ENCODE measurements around the gene NFS1.

The NFS1 gene

DNA sequence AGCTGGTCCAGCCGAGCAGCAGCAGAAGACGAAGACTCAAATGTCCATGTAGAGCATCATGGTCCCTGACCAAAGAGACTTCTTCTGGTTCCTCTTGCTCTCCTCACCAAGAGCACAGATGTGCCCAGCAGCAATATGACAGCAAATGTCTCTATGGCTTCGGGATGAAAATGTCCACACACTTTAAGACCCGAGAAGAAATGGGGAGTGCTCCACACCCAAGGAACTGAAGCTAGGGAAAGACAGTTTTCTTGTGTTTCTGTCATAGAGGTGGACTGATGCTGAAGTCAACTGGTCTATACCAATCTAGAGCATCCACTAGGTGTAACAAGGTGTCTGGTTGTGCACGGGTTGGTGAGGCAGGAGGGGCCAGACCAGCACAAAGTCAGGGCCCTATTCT is 29.9 kb downstream of the NFS1 start:
- DNase-seq, result no peak

DNA sequence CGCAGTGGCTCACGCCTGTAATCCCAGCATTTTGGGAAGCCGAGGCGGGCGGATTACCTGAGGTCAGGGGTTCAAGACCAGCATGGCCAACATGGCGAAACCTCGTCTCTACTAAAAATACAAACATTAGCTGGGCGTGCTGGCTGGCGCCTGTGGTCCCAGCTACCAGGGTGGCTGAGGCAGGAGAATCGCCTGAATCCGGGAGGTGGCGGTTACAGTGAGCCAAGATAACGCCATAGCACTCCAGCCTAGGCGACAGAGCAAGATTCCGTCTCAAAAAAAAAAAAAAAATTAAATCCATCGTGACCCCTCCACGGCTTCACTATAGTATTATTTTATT is 33.2 kb downstream of the NFS1 start:
- no peak for DNase-seq

DNA sequence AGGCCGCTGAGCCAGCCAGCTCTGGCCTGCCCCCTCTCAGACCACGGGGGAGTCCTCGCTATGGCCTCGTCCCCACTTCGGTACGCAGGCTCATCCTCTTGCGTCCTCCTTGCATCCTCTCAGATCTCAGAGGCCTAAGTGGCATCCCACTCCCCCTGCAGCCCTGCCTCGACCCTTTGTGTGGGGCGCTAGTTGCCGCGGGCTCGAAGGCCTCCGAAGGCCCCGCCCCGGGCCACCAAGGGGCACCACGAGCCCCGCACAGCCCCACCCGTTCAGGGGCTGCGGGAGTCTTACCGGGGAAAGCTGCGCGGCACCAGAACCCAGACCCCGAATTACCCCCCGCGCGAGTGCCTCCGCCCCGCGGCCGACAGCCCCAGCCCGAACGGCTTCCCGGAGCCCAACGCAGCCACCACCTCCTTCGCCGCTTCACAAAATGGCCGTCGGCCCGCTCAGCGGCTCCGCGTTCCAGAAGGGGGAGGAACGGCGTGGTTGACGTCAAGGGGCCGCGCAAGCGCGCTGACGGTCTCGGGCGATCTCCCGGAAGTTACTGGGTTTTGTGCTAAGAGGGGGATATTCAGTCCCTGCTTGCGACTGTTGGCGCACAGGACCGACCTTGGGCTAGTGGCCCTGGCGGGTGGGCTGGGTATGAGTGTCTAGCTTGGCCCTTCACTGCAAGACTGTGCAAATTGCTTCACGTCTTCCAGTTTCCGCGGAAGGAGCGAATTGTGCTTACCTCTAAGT is 34.5 kb downstream of the NFS1 start, which contains the start of the genes CPNE1 and RBM12:
Gene CPNE1 (minus strand): TSS at position 435 of the 741 bp plus-strand sequence. CDS start 31,977 bp downstream, outside the sequence.
Gene RBM12 (minus strand): TSS at position 435 of the 741 bp plus-strand sequence. CDS start 9,578 bp downstream, outside the sequence.
- DNase-seq, result peak; percentile 94

DNA sequence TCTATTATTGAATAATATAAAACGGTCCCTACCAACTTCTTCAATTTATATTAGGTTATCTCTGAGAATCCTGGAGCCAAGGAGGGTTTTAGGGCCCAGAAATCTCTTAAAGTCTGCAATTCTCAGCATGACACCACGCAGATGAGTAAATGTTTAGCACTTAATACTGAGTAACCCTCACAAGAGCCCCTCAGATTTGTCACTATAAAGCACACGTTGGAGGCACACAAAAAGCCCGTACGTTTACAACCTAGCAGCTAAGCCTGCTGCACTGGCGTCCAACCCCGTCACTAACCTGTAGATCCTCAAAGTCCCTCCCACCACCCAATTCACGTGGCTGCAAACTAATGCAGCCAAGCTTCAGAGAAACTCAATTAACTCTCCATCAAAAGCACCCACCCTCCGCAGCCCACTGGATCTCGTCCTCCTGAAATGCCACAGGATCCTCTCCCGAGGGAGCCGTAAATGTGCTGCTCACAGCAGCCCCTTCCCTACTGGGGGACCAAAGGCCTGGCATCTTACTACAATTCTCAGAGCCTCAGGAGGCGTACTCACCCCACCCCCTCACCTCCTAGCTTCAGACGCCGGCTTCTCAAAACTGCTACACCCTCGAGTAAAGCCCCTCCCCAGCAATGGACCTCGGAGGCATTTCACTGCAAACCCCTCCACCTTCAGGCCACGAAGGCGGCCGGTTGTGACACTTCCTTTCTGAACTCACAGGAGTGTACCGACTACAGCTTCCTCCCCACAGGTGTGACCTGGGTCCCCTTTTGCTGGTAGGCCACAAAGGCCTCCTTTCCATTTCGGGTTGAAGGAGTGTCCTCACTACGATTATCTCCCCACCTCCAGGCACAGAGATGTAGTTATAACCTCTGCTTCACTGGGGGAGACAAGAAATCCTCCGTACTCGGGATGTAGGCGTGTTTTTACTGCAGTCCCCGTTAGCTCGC is 35.4 kb downstream of the NFS1 start:
- peak; percentile 65 for DNase-seq

DNA sequence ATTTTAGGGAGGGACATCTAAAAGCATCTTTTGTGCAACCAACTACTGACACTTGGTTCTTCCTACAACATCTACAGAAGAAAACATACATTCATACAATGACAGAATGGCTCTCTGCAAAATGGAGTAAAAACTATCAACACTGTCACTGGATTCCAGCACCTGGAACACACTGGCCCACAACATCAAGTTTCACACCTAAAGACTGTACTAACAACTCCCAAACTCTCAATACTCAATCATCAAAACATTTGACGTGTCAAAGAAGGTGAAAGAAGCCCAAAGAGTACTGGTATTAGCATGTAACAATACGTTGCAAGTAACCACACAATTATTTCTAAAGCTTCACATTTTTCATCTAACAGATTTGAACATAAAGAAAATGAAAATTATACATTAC is 36.6 kb downstream of the NFS1 start:
- peak; percentile 19 for DNase-seq

DNA sequence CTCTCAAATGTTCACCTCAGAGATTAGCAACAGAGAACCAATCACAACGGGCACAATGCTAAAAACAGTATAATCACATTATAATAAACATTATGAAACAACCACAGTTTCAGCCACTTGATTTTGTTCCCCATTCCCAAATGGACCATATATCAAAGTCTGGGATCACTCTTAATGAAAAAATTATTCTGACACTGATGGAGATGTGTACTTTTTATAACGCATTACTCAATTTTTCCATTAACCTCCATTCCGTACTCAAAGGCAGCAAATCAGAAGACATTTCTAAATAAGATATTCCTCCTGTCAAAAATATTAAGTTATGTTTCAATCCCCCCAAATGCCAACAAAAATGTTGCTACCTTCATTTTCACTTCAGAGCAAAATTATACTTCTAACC is 37.2 kb downstream of the NFS1 start:
- DNase-seq, result no peak

DNA sequence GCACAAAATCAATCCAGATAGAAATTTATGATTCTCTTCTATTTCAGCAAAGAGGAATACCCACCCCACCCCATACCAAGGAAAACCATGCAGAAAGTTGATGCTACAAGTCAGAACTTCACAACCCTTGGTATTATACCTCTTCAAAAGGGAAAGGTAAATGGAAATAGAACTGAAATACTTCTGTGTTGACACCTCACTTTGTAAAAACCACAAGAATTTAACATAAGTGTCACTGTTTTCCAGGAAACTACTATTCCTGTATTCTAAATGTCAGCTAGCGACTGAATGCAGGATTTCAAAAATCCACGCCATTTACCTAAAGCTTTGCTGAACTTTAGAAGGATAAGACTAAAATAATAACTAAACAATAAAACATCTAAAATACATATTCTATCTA is 38.1 kb downstream of the NFS1 start:
- no peak for DNase-seq

DNA sequence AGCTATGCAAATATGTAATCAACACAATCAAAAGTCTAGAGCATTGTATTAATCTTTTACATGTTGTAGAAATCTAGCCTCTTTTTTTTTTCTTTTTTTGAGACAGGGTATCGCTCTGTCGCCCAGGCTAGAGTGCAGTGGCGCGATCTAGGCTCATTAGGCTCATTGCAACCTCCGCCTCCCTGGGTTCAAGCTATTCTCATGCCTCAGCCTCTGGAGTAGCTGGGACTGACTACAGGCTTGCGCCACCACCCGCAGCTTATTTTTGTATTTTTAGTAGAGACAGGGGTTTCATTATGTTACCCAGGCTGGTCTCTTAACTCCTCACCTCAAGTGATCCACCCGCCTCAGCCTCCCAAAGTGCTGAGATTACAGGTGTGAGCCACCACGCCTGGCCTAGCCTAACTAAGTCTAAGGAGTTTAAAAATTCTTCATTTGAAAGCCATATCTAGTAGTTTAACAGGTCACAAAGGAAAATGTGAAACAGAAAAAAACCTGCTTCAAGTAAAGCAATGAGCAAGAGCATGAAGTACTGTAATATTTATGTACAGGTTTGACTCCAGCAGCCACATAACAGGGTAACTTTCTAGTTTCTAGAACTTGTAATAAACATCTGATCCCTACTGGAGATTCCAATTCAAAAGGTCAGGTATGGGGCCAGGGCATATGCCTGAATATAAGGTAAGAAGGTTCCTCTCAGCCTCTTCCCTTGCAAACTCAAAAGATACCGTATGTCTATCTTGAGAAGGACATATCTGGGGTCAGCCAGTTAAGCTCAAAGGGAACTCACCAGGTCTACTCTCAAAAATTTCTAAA is 38.8 kb downstream of the NFS1 start:
- DNase-seq, result peak; percentile 52

DNA sequence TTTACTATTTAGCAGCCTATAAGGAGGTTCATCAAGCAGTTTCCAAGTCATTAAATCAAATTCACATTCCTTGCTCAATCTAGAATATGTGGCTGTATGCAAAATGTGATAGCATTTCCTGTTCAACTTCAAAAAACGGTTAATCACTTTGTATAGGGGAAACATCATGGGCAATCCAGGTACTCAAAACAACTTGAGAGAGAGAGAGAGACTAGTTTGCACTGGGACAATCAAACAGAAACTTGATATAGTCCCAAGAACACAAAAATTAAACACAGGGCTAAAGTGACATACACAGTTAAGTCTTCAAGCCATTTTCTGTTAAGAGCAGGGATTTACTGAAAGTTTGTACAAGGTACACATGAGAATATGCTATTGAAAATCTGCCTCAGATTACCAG is 41.9 kb downstream of the NFS1 start:
- DNase-seq, result no peak

DNA sequence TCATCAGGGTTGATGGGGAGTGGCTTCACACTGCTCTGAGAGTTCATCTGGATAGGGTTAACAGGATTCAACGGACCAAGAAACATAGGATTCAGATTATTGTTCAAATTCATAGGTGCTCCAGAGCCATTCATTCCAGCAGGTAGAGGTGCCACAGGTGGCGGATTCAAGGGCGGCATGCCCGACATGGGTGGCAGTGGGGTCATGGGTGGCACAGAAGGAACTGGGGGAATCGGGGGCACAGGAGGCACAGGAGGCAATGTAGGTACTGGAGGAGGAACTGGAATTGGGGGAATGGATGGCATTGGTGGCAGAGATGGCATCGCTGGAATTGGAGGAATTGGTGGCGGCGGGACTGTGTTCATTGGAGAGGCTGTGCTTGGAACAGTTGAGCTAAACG is 44.7 kb downstream of the NFS1 start:
- DNase-seq, result no peak

DNA sequence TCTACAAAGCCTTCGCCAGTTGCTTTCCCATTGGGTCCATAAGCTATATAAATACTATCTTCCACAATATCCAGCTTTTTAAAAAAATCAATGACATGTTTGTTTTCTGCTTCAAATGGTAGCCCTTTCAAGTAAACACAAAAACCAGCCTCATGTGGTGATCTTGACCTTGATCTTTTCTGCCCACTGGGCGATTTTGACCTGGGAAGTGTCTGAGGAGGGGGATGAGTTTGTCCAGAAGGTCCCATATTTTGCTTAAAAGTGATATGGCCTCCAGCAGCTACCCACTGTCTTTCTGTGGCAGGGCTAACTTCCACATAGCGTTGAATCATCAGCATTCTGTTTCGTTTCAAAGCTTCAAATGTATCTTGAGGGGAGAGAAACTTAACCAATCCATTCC is 45.3 kb downstream of the NFS1 start:
- no peak for DNase-seq

DNA sequence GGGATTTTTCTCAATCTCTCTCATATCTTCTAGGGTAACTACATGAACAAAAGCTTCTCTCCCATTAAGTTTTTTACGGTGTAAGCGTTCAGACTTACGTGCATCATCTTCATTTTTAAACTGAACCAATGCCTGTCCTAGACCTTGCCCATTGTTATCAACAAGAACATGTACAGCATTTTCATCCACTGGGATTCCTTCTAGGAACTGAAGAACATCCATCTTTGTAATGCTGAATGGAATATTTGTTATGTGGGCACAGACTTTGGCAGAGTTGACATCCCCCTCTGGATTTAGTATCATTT is 45.8 kb downstream of the NFS1 start:
- no peak for DNase-seq

DNA sequence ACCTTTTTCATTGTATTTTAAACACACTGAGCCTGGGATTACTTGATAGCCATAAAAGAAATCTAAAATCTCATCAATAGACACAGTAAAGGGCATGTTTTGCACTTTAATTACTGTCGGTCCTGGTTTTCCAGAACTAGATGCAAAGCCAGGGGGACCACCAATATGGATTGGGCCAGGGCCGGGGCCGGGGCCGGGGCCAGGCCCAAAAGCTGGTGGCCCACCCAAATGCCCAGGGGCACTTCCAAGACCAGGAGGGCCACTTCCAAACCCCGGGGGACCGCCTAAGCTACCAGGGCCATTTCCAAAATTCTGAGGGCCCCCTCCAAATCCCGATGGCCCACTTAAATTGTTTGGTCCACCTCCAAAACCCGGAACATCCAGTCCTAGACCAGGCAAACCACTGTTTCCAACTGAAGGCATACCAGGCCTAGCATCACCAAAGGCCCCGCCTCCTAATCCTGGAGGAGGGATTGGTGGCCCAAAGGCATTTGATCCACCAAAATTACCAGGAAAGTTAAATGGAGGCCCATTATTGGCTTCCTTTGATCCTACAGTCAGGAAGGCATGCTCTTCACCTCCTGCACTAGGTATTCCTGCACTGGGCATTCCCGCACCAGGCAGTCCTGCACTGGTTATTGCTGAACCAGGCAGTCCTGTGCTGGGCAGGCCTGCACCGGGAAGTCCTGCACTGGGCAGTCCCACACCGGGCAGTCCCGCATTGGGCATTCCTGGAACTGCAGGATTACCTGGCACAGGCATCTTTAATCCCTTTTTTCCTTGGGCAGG is 46.3 kb downstream of the NFS1 start:
- no peak for DNase-seq

DNA sequence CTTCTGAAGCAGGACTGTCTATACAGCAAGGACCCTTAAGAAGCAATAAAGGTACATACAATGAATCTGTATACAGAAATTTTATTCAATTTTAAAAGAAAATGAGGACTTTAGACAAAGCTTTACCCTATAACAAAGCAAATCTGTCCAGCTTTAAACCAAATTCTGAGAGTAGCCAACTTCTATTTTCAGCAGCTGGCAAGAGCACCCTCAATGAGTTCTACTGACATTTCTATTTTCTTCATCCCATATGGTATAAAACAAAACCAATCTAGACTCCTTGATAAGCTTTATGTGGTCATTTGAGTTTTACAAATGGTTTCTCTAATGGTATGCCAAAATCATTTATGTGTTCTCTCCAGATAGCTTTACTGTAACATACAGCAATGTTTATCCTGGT is 47.2 kb downstream of the NFS1 start:
- DNase-seq, result no peak

DNA sequence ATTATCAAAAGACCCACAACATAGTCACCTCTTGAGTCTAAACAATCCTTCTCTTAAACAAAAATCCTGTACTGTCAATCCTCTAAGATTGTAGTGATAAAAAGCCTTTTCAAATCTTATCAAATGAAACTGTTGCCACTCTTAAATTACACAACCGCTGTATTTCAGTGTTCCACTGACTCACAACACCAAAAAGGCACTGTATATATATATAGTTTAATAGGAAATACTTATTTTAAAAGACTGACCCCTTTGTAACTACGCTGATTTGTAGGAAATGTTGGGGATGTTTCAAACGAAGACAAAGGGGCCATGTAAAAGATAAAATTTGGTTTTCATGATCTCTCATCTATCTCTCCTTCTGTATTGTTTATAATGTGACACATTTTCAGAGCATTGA is 48.5 kb downstream of the NFS1 start:
- no peak for DNase-seq

DNA sequence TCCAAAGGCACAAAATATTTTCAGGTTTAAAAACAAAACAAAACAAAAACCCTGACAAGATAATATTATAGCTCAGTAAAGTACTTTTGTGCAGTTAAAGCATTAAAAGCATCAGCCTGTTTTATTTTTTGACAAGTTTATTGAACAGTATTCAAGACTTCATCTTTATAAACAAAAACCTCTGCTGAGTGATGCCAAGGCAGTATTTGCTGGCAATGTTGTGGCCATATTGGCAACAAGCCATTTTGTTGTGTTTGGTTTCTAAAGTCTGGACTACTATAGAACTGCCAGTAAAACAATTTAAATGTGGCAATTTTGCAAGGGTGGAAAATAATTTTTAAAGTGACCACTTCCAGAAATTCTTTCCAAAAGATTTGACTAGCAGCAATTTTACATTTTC is 50.3 kb downstream of the NFS1 start:
- no peak for DNase-seq

DNA sequence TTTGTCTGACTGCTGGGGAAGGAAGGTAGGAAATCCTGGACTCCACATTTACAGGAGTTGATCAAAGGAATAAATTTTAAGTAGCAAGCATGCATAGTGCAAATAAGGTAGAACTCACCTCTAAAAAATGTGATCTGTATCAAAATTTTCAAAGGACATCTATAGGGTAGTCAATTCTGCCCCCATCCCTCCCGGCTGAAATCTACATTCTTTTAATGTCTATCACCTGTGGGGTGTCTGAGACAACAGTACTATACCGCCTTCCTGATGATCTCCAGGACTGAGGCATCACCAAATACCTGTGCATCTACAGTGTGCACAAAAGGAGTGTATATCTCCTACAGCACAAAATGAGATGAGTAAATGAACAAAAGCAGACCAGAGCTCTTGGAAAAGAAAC is 54.3 kb downstream of the NFS1 start:
- no peak for DNase-seq

DNA sequence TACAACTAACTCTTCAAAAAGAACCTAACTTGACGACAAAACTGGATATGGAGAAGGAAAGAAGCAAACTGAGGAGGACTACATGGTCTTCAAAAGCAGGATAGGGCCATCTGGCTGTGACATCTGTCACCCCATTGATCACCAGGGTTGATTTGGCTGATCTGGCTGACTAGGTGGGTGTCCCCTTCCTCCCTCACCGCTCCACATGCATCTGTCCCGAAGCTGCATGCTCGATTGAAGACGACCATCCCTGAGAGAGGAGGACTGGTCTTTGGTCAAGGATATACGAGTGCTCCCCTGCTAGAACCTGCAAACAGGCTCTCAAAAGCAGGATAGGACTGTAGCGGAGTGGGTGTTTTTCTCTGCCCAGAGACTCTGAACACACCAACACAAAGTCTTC is 56.1 kb downstream of the NFS1 start:
- DNase-seq, result no peak

DNA sequence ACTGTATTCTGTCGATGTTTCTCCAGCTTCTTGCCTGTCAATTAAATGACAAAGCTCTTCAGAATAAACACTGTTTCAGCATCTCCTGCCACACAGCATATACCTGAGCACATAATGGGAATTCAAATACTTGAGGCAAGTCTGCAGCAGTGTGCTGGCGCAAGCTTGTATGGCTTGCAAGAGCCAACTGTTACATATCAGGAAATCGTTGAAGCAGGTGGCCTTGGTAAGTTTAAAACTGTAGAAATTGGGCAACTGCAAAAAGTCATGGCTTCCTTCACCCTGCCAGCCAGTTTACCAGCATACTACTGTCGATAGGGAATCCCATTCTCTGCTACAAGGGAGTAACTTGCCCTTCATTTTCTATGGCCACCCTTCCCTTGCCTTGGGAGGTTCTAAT is 57.4 kb downstream of the NFS1 start:
- no peak for DNase-seq

DNA sequence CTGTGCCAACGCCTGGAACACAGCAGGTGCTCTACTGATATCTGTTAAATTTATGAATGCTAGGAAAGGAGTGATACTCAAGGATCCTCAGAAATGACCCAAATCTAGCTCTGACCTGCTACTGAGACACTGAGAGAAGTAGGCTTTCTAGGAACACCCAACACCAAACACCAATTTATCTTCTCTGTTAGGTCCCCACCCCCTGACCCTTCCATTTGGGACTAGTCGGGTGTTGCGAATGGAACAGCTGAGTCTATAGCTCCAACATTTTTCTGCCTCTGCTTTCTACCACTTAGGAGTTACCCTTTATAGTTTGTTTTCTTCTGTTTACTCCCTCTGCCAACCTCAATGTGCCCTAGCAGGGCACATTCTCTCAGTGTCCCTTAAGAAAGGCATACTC is 58.4 kb downstream of the NFS1 start:
- no peak for DNase-seq

DNA sequence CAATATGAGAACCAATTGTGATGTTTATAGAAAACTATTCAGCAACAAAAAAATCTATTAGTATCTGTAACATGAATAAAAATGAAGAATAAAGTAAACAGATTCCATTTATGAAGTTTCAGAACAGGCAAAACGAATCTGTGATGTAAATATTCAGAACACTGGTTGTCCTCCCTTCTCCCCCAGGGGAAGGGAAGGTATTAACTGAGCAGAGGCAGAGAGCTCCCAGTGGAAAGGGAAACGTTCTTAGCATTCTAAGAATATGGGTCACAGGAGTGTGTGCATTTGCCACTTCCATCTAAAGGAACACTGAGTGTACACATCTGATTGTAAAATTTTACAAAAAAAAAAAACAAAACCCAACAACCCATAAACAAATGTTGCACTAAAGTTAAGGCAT is 60.4 kb downstream of the NFS1 start:
- no peak for DNase-seq

DNA sequence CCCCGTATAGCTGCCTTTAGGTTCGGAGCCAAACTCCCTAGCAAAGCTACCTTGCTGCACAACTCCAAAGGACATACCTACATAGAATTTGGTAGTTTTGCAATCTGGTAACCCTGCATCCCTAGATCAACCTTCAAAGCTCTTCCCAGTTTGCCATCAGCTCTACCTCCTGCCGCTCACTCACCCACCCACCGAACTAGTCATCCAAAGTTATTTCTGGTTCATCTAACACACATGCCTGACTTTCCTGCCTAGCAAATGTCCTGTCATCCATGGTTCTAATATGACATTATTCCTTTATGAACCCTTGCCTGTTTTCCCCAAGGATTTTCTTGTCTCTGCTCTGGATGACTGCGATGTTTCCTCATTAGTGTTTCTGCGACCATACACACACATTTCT is 61.9 kb downstream of the NFS1 start:
- no peak for DNase-seq

DNA sequence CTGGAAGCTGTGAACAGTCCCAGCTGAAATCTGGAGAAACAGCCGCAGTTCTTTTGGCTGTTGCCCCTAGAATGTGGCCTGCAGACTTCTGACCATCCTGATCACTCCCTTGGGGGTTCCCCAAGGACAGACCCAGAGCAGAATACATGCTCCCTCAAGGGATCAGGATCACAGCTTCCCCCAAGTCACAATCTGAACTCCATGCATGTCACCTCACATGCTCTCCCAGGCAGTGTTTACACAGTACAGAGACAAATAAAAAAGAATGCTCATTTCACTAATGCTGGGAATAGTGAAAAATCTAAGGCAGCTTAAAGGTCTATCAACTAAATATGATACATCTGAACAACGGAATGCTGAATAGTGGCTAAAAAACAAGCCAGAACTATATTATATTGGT is 63.1 kb downstream of the NFS1 start:
- DNase-seq, result no peak
